Stomach smooth muscle (tissue), 2 donors: ENCODE data around the gene PRR3.
"Not testable (repeated sequence)": the region's sequence is repeated elsewhere in the genome, so short reads cannot be mapped to it uniquely, and the experiment has no call there.

ENCODE experiments used
- H3K27ac ChIP-seq: one replicate; pipeline ENCODE4 v1.7.0; 2013; ENCODE audit warnings: mild to moderate bottlenecking, low read length, inconsistent platforms
- H3K27me3 ChIP-seq, 2 donors: one replicate each; pipeline ENCODE4 v1.7.0; 2013; ENCODE audit warnings: low read length in 2 of 2; ENCODE audit not compliant: insufficient read depth in 2 of 2, control insufficient read depth in 1 of 2
- H3K36me3 ChIP-seq, 2 donors: one replicate each; pipeline ENCODE4 v1.7.0; 2013; ENCODE audit warnings: low read length in 2 of 2; ENCODE audit not compliant: control insufficient read depth in 2 of 2, insufficient read depth in 2 of 2
- H3K4me1 ChIP-seq: one replicate; pipeline ENCODE4 v1.7.0; 2013; ENCODE audit warnings: low read length; ENCODE audit not compliant: control insufficient read depth, insufficient read depth
- H3K4me3 ChIP-seq, 2 donors: one replicate each; pipeline ENCODE4 v1.7.0; 2013; ENCODE audit warnings: low read length in 2 of 2
- H3K9ac ChIP-seq, 2 donors: one replicate each; pipeline ENCODE4 v1.7.0; 2013; ENCODE audit warnings: low read length in 2 of 2, mild to moderate bottlenecking in 1 of 2
- H3K9me3 ChIP-seq, 2 donors: one replicate each; pipeline ENCODE4 v1.7.0; 2013; ENCODE audit warnings: low read length in 2 of 2; ENCODE audit not compliant: control insufficient read depth in 2 of 2
- donor health status: healthy.
- donor health status: Pancreatic carcinoma.

Gene PRR3

DNA sequence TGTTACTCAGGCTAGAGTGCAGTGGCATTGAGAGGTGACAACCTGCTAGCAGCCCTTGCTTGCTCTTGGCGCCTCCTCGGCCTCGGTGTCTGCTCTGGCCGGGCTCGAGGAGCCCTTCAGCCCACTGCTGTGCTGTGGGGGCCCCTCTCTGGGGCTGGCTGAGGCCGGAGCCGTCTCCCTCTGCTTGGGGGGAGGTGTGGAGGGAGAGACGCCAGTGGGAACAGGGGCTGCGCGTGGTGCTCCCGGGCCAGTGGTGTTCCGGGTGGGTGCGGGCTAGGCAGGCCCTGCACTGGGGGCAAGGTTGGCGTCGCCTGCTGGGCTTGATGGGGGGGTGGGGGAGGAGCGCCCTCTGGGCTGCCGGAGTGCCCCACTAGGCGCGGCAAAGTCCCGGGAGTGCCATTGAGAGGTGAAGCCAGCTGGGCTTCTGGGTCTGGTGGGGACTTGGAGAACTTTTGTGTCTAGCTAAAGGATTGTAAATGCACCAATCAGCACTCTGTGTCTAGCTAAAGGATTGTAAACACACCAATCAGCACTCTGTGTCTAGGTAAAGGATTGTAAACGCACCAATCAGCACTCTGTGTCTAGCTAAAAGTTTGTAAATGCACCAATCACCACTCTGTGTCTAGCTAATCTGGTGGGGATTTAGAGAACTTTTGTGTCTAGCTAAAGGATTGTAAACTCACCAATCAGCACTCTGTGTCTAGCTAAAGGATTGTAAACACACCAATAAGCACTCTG is 39.2 kb upstream of the PRR3 start:
- not testable (repeated sequence) for H3K9me3 ChIP-seq, H3K27ac ChIP-seq, H3K9ac ChIP-seq, H3K27me3 ChIP-seq, H3K4me3 ChIP-seq, H3K36me3 ChIP-seq, H3K4me1 ChIP-seq

DNA sequence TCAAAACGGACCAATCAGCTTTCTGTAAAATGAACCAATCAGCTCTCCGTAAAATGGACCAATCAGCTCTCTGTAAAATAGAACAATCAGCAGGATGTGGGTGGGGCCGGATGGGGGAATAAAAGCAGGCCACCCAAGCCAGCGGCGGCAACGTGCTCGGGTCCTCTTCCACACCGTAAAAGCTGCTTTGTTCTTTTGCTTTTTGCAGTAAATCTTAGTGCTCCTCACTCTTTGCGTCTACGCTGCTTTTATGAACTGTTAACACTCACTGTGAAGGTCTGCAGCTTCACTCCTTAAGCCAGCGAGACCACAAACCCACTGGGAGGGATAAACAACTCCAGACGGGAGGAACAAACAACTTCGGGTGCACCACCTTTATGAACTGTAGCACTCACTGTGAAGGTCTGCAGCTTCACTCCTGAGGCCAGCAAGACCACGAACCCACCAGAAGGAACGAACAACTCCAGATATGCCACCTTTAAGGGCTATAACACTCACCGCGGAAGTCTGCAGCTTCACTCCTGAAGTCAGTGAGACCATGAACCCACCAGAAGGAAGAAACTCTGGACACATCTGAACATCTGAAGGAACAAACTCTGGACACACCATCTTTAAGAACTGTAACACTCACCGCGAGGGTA is 38.5 kb upstream of the PRR3 start:
- not testable (repeated sequence) for H3K4me1 ChIP-seq, H3K36me3 ChIP-seq, H3K9ac ChIP-seq, H3K27me3 ChIP-seq, H3K9me3 ChIP-seq, H3K4me3 ChIP-seq, H3K27ac ChIP-seq

DNA sequence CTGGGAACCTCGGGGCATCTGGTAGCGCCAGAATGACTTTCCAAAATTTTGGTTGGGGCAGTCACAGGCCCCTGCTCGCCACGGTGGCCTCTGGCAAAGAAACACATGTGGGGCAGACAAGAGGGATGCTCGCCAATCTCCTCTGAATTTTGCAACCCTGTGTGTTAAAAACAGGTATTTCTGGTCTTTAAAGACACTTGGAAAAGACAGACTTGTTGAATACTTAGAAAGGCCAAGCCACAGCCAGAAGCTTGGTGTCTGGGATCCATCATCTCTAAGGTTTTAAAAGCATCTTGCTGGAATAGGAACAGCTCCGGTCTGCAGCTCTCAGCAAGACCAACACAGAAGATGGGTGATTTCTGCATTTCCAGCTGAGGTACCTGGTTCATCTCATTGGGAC is 36.6 kb upstream of the PRR3 start:
- Histone ChIP-seq H3K4me1 (peaks cover 3% of the 10 kb centered on the region), H3K36me3 (no peaks in the 10 kb centered on the region), H3K27me3 (peaks cover 0 to 2% of the 10 kb centered on the region in 2 donors), H3K9me3 (no peaks in the 10 kb centered on the region), H3K9ac (no peak overlapping the region), H3K4me3 (no peak overlapping the region), H3K27ac (no peak overlapping the region)

DNA sequence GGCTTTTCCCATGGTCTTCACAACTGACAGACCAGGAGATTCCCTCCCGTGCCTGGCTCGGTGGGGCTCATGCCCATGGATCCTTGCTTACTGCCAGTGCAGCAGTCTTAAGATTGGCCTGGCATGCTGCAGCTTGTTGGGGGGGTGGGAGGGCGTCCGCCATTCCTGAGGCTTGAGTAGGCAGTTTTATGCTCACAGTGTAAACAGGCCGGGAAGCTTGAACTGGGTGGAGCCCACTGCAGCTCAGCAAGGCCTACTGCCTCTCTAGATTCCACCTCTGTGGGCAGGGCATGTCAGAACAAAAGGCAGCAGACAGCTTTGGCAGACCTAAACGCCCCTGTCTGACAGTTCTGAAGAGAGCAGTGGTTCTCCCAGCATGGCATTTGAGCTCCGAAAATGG is 36.0 kb upstream of the PRR3 start:
- not testable (repeated sequence) for H3K4me1 ChIP-seq, H3K4me3 ChIP-seq, H3K36me3 ChIP-seq, H3K9me3 ChIP-seq, H3K9ac ChIP-seq, H3K27ac ChIP-seq, H3K27me3 ChIP-seq

DNA sequence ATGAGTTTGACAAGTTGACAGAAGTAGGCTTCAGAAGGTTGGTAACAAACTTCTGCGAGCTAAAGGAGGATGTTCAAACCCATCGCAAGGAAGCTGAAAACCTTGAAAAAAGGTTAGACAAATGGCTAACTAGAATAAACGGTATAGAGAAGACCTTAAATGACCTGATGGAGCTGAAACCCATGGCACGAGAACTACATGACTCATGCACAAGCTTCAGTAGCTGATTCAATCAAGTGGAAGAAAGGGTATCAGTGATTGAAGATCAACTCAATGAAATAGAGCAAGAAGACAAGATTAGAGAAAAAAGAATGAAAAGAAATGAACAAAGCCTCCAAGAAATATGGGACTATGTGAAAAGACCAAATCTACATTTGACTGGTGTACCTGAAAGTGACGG is 35.1 kb upstream of the PRR3 start:
- not testable (repeated sequence) for H3K4me3 ChIP-seq, H3K27ac ChIP-seq, H3K9ac ChIP-seq, H3K9me3 ChIP-seq, H3K27me3 ChIP-seq, H3K4me1 ChIP-seq, H3K36me3 ChIP-seq

DNA sequence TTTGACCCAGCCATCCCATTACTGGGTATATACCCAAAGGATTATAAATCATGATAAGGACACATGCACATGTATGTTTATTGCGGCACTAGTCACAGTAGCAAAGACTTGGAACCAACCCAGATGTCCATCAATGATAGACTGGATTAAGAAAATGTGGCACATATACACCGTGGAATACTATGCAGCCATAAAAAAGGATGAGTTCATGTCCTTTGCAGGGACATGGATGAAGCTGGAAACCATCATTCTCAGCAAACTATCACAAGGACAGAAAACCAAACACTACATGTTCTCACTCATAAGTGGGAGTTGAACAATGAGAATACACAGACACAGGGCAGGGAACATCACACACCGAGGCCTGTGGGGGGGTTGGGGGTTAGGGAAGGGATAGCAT is 30.7 kb upstream of the PRR3 start:
- not testable (repeated sequence) for H3K4me3 ChIP-seq, H3K27ac ChIP-seq, H3K36me3 ChIP-seq, H3K9ac ChIP-seq, H3K9me3 ChIP-seq, H3K27me3 ChIP-seq, H3K4me1 ChIP-seq

DNA sequence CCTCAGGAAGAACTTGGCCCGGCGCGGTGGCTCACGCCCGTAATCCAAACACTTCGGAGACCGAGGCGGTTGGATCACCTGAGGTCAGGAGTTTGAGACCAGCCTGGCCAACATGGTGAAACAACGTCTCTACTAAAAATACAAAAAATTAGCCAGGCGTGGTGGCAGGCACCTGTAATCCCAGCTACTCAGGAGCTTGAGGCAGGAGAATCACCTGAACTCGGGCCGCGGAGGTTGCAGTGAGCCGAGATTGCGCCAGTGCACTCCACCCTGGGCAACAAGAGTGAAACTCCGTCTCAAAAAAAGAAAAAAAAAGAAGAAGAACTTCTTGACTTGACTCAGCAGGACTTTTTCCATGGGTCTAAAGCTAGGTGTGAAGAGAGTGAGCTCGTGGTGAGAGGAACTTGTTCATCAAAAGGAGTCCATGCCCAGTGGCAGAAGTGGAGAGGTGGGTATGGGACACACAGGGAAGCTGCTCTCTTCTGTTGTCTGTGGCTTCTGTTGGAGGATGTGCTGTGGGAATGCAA is 27.7 kb upstream of the PRR3 start:
- H3K4me3 ChIP-seq, H3K27me3 ChIP-seq, H3K27ac ChIP-seq, H3K4me1 ChIP-seq, H3K9me3 ChIP-seq, H3K36me3 ChIP-seq, H3K9ac ChIP-seq: not testable (repeated sequence)

DNA sequence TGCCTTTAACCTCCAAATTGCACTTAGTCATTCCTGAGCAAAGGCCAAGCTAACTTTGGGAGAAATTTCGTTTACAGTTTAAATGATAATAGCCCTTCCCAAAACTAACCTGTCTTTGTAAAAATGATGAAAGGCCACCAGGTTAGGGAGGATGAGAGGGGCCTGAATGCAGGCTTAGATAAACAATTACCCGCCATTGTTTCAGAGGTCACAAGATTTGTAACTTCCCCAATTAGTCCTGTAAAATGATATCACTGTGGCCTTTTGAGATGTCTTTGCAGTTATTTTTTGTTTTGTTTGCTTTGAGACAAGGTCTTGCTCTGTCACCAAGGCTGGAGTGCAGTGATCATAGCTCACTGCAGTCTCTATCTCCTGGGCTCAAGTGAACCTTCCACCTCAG is 27.1 kb upstream of the PRR3 start:
- H3K36me3 ChIP-seq, result no peaks in the 10 kb centered on the region
- H3K27ac ChIP-seq, result no peak overlapping the region
- H3K9ac ChIP-seq, result no peak overlapping the region
- H3K4me3 ChIP-seq, result no peak overlapping the region
- H3K27me3 ChIP-seq, result no peaks in the 10 kb centered on the region
- no peaks in the 10 kb centered on the region for H3K9me3 ChIP-seq
- no peaks in the 10 kb centered on the region for H3K4me1 ChIP-seq

DNA sequence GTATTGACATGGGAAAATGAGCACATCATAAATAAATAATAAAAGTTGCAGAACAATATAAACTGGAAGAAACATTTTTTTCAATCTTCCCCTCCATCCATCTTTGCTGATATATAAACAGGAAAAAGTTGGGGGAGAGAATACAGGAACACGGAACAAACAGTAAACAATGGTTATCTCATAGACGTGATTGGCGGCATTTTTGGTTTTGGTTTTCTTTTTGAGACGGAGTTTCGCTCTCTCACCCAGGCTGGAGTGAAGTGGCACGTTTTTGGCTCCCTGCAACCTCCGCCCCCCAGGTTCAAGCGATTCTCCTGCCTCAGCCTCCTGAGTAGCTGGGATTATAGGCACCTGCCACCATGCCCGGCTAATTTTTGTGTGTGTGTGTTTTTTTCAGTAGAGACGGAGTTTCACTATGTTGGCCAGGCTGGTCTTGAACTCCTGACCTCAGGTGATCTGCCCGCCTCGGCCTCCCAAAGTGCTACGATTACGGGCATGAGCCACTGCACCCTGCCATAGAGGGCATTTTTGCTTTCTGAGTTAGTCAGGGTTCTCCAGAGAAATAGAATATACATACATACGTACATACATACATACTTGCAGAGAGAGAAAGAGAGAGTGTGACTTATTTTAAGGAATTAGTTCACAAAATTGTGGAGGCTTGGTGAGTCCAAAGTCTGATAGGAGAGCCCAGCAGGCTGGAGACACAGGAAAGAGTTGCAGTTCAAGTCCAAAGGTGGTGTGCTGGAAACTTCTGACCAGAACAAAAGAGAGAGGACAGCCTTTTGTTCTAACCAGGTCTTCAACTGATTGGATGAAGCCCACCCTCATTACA is 23.4 kb upstream of the PRR3 start:
- H3K9ac ChIP-seq, result no peak overlapping the region
- H3K4me3 ChIP-seq, result no peak overlapping the region
- H3K4me1 ChIP-seq, result no peaks in the 10 kb centered on the region
- H3K9me3 ChIP-seq, result no peaks in the 10 kb centered on the region
- no peaks in the 10 kb centered on the region for H3K36me3 ChIP-seq
- H3K27me3 ChIP-seq, result no peaks in the 10 kb centered on the region
- no peak overlapping the region for H3K27ac ChIP-seq

DNA sequence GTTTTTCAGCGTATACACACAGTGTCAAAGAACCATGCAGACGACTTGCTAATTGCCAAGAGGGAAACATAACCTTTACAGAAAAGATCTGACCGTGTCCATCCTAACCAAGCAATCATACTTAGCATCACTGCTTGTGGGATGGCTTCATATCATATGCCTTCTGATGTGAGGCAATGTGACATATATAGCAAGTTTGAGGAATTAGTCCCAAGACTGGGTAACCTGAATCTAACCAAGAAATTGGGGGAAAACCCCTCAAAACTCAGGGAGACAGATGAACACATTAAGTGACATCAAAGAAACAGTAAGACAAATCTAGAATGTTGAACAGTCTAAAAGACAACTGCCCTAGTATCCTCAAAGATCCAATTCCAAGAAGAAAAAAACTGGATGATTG is 19.2 kb upstream of the PRR3 start:
- Histone ChIP-seq H3K27me3 (no peaks in the 10 kb centered on the region), H3K4me3 (no peak overlapping the region), H3K36me3 (no peaks in the 10 kb centered on the region), H3K9me3 (no peaks in the 10 kb centered on the region), H3K9ac (no peak overlapping the region), H3K4me1 (peaks cover 7% of the 10 kb centered on the region), H3K27ac (no peak overlapping the region)
